RWPE2 (cell line): ENCODE results near the gene ARNT2.
"Not testable (repeated sequence)": the region's sequence is repeated elsewhere in the genome, so short reads cannot be mapped to it uniquely, and the experiment has no call there.

Experiments
- ATAC-seq: fragments of 200-7000 bp; cut with Tn5 transposase; 3 replicates; pipeline ENCODE4 v1.9.1; 2021; ENCODE audit warnings: low read depth
- DNase-seq: peaks from one replicate; pipeline ENCODE4 v3.0.0-alpha.2; 2020; ENCODE audit warnings: low spot score
- H3K27ac ChIP-seq: fragments of 450-650 bp; 2 replicates; pipeline ENCODE4 v1.5.1; 2017; ENCODE audit warnings: mild to moderate bottlenecking; ENCODE audit not compliant: poor library complexity, severe bottlenecking
- H3K27me3 ChIP-seq: fragments of 250-450 bp; sonication (Bioruptor Pico); 2 replicates; pipeline ENCODE4 v1.5.1; 2021; ENCODE audit warnings: mild to moderate bottlenecking, moderate library complexity; ENCODE audit not compliant: insufficient read depth, poor library complexity, severe bottlenecking
- H3K36me3 ChIP-seq: fragments of 250-450 bp; sonication (Bioruptor Pico); 2 replicates; pipeline ENCODE4 v1.5.1; 2020; ENCODE audit warnings: low read depth, mild to moderate bottlenecking, moderate library complexity
- H3K4me1 ChIP-seq: fragments of 250-450 bp; sonication (Bioruptor Pico); 2 replicates; pipeline ENCODE4 v1.5.1; 2021; ENCODE audit warnings: mild to moderate bottlenecking, moderate library complexity; ENCODE audit not compliant: insufficient read depth, poor library complexity, severe bottlenecking
- H3K4me3 ChIP-seq: fragments of 250-450 bp; sonication (Bioruptor Pico); 2 replicates; pipeline ENCODE4 v1.5.1; 2021; ENCODE audit warnings: mild to moderate bottlenecking, moderate library complexity; ENCODE audit not compliant: severe bottlenecking
- H3K9me3 ChIP-seq: fragments of 250-450 bp; sonication (Bioruptor Pico); 2 replicates; pipeline ENCODE4 v1.5.1; 2021; ENCODE audit warnings: mild to moderate bottlenecking, moderate library complexity; ENCODE audit not compliant: severe bottlenecking
- TF ChIP-seq, protein P1 (sequence below): fragments of 450-650 bp; IDR thresholded peaks from one replicate; pipeline ENCODE4 v1.5.1; 2017; ENCODE audit warnings: mild to moderate bottlenecking, moderate library complexity; ENCODE audit not compliant: poor library complexity, severe bottlenecking

Gene ARNT2

DNA sequence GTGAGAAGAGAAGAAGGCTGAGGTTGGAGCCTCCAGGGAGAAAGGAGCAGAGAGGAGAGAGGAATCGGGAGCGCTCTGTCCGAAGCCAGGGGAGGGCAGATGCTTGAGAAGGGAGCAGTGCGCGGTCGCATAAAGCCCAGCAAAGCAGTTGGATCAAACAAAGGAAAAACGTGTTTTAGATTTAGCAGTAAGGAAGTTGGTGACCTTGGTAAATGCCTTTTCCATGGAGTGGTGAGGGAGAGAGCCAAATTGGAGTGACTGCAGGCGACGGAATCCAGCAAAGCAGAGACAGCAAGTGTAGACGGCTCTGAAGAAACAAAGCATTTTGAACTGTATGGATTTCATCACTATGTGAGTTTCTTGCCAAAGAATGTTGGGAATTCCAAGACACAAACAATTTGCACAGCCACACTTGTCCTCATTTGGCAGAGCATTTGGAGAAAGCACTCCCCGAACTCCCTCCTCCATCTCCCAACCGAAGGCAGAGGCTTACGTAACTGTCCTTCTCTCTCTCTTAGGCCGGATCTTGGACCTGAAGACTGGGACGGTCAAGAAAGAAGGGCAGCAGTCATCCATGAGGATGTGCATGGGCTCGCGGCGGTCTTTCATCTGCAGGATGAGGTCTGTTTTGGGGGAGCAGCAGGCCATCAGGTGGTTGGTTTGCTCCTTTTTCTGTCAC is 103.6 kb downstream of the ARNT2 start:
- Histone ChIP-seq H3K27ac (no peak overlapping the region), H3K36me3 (no peaks in the 10 kb centered on the region), H3K9me3 (no peaks in the 10 kb centered on the region), H3K27me3 (no peaks in the 10 kb centered on the region), H3K4me3 (no peak overlapping the region), H3K4me1 (no peaks in the 10 kb centered on the region)
- TF ChIP-seq, protein P1, sequence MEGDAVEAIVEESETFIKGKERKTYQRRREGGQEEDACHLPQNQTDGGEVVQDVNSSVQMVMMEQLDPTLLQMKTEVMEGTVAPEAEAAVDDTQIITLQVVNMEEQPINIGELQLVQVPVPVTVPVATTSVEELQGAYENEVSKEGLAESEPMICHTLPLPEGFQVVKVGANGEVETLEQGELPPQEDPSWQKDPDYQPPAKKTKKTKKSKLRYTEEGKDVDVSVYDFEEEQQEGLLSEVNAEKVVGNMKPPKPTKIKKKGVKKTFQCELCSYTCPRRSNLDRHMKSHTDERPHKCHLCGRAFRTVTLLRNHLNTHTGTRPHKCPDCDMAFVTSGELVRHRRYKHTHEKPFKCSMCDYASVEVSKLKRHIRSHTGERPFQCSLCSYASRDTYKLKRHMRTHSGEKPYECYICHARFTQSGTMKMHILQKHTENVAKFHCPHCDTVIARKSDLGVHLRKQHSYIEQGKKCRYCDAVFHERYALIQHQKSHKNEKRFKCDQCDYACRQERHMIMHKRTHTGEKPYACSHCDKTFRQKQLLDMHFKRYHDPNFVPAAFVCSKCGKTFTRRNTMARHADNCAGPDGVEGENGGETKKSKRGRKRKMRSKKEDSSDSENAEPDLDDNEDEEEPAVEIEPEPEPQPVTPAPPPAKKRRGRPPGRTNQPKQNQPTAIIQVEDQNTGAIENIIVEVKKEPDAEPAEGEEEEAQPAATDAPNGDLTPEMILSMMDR: no peak
- ATAC-seq (no peak), DNase-seq (no peak)

DNA sequence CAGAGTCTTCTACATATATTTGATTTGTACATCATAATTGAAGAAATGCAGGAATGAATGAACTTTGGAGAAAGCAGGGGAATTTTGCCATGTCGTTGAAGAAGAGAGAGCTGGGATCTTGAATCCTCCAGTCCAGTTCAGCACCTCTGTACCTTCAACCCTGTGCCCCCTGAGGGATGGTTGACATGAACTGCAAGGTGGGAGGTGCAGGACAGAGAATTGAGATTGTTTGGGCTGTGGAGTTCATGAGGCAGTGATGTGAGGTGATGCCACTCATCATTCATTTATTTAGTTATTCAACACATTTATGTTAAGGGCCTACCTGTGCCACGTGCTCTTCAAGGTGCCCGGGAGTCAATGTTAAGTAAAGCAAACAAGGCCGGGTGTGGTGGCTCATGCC is 104.6 kb downstream of the ARNT2 start:
- TF ChIP-seq, protein P1: no peak
- Histone ChIP-seq H3K9me3 (no peaks in the 10 kb centered on the region), H3K36me3 (no peaks in the 10 kb centered on the region), H3K4me3 (no peak overlapping the region), H3K27me3 (no peaks in the 10 kb centered on the region), H3K4me1 (no peaks in the 10 kb centered on the region), H3K27ac (no peak overlapping the region)
- DNase-seq: no peak
- ATAC-seq: no peak

DNA sequence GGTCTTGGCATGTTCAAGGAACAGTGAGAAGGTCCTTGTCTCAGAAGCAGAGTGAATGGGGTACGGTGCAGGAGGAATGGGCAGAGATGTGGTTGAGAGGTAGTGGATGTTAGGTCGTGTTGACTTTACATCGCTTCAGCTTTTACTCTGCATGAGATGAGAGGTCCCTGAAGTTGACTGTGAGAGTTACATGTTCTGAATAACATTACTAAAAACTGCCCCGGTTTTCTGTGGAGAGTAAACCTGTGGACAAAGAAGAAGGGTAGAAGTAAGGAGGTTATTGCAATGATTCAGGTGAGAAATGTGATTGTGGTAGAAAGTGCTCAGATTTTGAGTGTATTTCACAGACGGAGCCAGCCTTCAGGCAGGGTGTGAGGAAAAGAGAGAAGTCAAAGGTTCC is 105.6 kb downstream of the ARNT2 start:
- Histone ChIP-seq H3K27me3 (no peaks in the 10 kb centered on the region), H3K9me3 (no peaks in the 10 kb centered on the region), H3K27ac (no peak overlapping the region), H3K36me3 (no peaks in the 10 kb centered on the region), H3K4me1 (no peaks in the 10 kb centered on the region), H3K4me3 (no peak overlapping the region)
- no peak for ATAC-seq
- DNase-seq: no peak
- TF ChIP-seq, protein P1: no peak

DNA sequence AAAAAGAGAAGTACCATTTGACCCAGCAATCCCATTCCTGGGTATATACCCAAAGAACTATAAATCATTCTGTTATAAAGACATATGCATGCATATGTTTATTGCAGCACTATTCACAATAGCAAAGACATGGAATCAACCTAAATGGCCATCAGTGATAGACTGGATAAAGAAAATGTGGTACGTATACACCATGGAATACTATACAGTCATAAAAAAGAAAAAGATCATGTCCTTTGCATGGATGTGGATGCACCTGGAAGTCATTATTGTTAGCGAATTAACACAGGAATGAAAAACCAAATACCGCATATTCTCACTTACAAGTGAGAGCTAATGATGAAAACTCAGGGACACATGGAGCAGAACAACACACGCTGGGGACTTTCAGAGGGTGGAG is 106.8 kb downstream of the ARNT2 start:
- H3K27ac ChIP-seq, H3K36me3 ChIP-seq, H3K4me1 ChIP-seq, H3K4me3 ChIP-seq, H3K9me3 ChIP-seq, H3K27me3 ChIP-seq, DNase-seq, ATAC-seq: not testable (repeated sequence)

DNA sequence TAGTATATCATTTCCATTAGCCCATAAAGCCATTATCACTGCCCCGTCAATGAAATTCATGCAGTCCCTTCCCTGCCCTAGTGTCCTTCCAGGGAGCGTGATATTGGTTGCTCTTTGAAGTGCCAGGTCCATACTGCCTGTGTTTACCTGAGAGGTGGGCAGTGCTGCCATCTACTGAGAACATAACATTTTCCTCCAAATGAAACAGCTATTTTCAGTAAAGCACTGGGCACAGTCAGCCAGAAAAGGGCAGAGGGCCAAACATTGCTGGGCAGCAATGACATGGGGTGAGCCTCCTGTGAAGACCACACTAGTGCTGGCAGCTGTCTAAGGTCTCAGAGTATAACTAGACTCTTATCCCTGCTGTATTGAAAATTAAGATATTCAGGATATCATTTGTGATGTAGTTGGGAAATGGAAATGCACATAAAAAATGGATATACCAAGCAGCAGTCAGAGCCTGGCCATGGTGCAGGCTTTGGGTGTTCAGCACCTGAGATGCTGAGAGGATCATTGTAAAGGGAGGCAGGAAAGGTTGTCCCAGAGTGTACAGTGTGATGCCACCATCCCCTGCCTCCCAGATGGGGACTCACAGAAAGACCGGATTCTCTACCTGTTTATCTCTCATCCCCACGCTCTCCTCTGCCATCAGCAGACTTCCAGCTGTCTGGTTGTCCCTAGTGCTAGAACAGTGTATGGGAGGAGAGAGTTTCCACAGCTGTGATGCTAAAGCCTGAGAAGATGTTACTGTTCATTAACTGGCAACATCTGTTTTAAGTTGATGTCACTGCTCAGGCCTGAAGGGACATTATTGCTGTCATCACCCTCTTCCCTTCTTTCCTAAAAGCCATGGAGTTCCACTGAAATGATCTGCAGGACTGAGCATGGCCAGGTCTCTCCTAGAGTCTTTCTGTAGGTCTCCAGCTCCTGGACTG is 108.8 kb downstream of the ARNT2 start:
- TF ChIP-seq, protein P1: peak; percentile 86
- ATAC-seq (peak; percentile 93), DNase-seq (no peak)
- H3K27ac ChIP-seq: no peak overlapping the region
- H3K9me3 ChIP-seq: no peaks in the 10 kb centered on the region
- no peaks in the 10 kb centered on the region for H3K36me3 ChIP-seq
- H3K4me3 ChIP-seq: no peak overlapping the region
- no peaks in the 10 kb centered on the region for H3K4me1 ChIP-seq
- no peaks in the 10 kb centered on the region for H3K27me3 ChIP-seq
